GM18951 (cell line): ENCODE data around the gene PGLYRP3.

Experiments used
- POLR2A ChIP-seq: IDR thresholded peaks from 4 replicates; pipeline ENCODE4 v1.6.1; 2011; ENCODE audit warnings: mild to moderate bottlenecking; ENCODE audit not compliant: insufficient read length, insufficient read depth; ENCODE audit errors: extremely low read depth
- in situ Hi-C: fragments of 300-500 bp; cut with MboI; formaldehyde crosslinking; loops from one replicate; pipeline ENCODE4 v1.12.0; 2022; ENCODE audit warnings: low sequenced_read_pairs, mixed read lengths, inconsistent platforms; ENCODE audit not compliant: unreplicated experiment

Gene PGLYRP3

GRCh38 chr1:153345187-153346076, 32.7 kb upstream of the PGLYRP3 start:
- in situ Hi-C loops, result no loop called here
- TF ChIP-seq POLR2A, result no peak

DNA sequence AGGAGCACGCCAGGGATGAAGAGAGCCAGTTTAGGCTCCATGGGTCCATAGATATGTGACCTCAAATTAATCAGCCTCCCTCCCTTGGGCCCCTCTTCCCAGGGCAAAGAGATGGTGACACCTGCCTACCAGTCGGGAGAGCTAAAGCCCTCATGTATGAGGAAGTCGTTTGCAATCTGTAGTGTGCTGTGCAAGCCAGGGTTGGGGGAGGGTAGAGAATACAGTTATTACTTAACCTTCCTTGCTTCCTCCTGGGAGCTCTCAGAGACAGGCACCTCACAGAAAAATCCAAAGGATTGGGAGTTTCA, 31.9 kb upstream of the PGLYRP3 start:
- no peak for TF ChIP-seq POLR2A
- in situ Hi-C loops, result no loop called here

DNA sequence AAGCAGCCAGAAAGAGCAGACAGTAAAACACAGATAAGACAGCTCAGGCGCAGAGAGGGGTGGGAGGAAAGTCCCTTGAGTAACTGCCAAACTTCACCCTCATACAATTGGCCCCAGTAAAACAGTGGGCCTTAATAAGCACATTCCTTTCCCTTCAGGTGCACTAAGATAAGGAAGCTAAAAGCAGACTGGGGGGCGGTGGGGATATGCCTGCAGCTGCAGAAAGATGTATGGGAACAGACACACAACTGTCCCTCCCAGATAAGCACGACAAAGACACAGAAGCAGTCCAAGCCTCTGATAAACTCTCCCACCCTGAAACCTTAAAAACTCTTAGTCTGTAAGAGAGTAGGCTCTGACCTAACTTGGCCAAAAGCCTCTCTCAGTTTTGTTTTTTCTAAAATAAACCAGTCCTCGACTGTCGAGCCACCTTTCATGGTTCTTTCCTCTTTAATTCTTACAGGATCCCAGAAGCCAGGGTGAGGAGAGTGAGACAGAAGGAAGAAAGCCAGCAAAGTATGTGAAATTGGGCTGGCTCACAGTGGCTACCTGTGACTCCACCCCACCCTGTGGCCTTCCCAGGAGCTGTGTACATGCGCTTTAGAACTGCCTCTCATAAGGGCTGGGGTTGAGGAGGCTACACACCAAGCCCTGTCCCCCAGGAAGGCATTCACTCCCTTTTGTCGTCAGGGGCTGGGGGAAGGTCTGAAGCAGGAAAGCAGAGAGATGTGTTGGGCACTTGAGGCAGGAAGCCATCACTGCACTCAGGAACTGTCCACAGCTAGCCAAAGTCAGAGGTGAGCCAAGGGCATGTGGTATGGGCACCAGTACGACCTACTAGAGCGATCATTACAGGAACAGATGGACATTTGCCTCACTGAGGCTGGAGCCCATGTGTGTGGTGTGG, 31.3 kb upstream of the PGLYRP3 start:
- no peak for TF ChIP-seq POLR2A
- in situ Hi-C loops, result no loop called here

GRCh38 chr1:153343040-153343681, 30.4 kb upstream of the PGLYRP3 start:
- no peak for TF ChIP-seq POLR2A
- in situ Hi-C loops, result no loop called here

DNA sequence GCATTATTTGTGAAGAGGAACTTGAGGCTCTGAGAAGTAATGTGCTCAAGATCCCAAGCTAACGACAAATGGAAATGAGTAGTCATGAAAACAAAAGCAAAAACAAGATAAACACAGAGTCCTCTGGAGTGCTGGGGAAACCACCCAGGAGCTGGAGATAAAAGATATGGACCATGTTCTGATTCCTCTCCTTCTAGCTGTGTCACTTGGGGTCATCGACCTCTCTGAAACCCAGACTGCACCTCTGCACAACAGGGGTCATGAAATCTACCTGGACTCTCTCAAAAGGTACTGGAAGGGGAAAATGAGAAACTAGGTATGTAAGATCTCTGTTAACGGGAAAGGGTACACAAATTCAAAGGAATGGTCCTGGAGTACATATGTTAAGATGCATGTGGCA, 29.4 kb upstream of the PGLYRP3 start:
- in situ Hi-C loops, result no loop called here

GRCh38 chr1:153341431-153341934, 28.7 kb upstream of the PGLYRP3 start:
- no peak for TF ChIP-seq POLR2A
- in situ Hi-C loops, result no loop called here

More for the DNA sequence above, 29.4 kb upstream of the PGLYRP3 start:
- TF ChIP-seq POLR2A, result no peak

DNA sequence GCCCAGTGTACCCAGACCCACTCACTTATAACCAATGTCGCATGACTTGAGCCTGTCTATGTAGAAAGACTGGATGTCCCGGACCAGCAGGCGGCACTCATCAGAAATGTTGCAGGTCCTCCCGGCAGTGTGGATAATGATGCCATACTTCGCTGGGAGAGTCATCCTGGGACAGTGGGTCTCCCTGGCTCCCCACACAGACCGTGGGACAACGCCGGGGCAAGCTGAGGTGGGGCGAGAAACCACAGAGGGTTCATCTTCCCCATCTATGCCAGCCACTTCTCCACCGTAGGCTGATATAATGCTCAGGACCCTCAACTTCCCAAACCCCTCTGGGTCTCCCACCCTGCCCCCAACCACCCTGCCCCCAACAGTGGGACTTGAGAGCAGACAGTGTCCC, 27.6 kb upstream of the PGLYRP3 start:
- TF ChIP-seq POLR2A, result no peak
- in situ Hi-C loops, result no loop called here

GRCh38 chr1:153339802-153340201, 27.1 kb upstream of the PGLYRP3 start:
- no peak for TF ChIP-seq POLR2A
- in situ Hi-C loops, result no loop called here

GRCh38 chr1:153337980-153338853, 25.5 kb upstream of the PGLYRP3 start:
- in situ Hi-C loops, result no loop called here
- TF ChIP-seq POLR2A, result no peak

GRCh38 chr1:153336650-153337049, 23.9 kb upstream of the PGLYRP3 start:
- no peak for TF ChIP-seq POLR2A
- in situ Hi-C loops, result no loop called here

DNA sequence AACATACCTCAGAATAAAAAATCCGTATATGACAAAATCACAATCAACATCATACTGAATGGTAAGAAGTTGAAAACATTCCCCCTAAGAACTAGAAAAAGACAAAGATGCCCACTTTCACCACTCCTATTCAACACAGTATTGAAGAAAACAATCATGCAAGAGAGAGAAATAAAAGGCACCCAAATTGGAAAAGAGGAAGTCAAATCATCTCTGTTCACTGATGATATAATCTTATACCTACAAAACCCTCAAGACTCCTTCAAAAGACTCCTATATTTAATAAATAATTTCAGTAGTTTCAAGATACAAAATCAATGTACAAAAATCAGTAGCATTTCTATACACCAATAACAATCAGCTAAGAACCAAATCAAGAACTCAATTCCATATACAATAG, 21.1 kb upstream of the PGLYRP3 start:
- TF ChIP-seq POLR2A, result no peak

DNA sequence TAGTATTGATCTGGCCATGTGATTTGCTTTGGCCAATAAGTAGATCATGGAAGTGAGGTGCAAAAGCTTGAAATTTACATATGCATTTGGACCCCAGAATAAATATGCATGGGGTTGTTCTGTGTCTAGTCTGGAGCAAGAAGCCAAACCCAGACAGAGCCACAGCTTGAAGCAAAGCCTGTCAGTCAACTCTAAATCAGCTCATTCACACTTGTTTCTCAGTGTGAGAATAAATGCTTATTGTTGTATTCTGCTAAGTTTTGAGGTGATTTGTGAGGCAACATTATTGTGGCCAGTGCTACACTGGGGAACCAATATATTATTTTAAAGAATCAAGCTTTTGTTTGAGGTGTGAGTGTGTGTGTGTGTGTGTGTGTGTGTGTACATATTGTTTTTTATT, 12.2 kb upstream of the PGLYRP3 start:
- in situ Hi-C loops, result no loop called here
- no peak for TF ChIP-seq POLR2A

More for the DNA sequence above, 21.1 kb upstream of the PGLYRP3 start:
- in situ Hi-C loops, result no loop called here
